Measurements from ENCODE around the gene TAGLN. TPM values are rescaled to one million over a fixed set of nuclear protein-coding genes. Genes with fewer than 3 reads are reported as not detected.

TAGLN gene
- polyA plus RNA-seq, 2 of the 4 experiments (the other 2 are of a cell fraction): 43.2 to 287 TPM

- Histone ChIP-seq H3K4me1 (no peaks in the 10 kb centered on the region), H3K4me3 (no peak overlapping the region), H3K27ac (no peak overlapping the region), H3K4me2 (no peak overlapping the region), H3K9me3 (no peaks in the 10 kb centered on the region)
- WGBS (ENCODE audit: missing lambda C conversion rate): 82% methylated on average over 4 of the region's 4 CpGs
- TF ChIP-seq POLR2AphosphoS2 (conservative IDR thresholded peaks at IDR 0.05; ENCODE audit: low read length) (no peak), CTCF (IDR thresholded peaks at IDR 0.05) (no peak), MAZ (IDR thresholded peaks at IDR 0.05; ENCODE audit: borderline replicate concordance, low read depth, low read length) (no peak), EHMT2 (IDR thresholded peaks at IDR 0.05; ENCODE audit: low read depth) (no peak), BCL3 (IDR thresholded peaks at IDR 0.05) (no peak), GATA3 (IDR thresholded peaks at IDR 0.05; ENCODE audit: borderline replicate concordance) (no peak), ATOH8 (CRISPR knock-in tag; IDR thresholded peaks at IDR 0.05; ENCODE audit: low read depth) (no peak), RAD21 (conservative IDR thresholded peaks at IDR 0.05 in 1 of 2, IDR thresholded peaks at IDR 0.05 in 1 of 2) (no peak), ZNF302 (CRISPR knock-in tag; IDR thresholded peaks at IDR 0.05) (no peak), ZSCAN20 (CRISPR knock-in tag; IDR thresholded peaks at IDR 0.05) (no peak)
- DNase-seq (ENCODE audit: low read depth in 1 of 2, low spot score in 1 of 2) (no peak), ATAC-seq (no peak), FAIRE-seq (no peak)
- ChIA-PET POLR2A (no interaction called here), CTCF (no interaction called here)
Observed at GRCh38 chr11:117249571-117249970, 50.4 kb downstream of the TAGLN start.

- H3K27ac ChIP-seq: no peak overlapping the region
- WGBS (ENCODE audit: missing lambda C conversion rate): 90% methylated on average over 6 of the region's 10 CpGs
- no peak overlapping the region for H3K4me2 ChIP-seq
- no peak for ATAC-seq
- no peak overlapping the region for H3K4me3 ChIP-seq
- no peak for TF ChIP-seq RCOR1 (IDR thresholded peaks at IDR 0.05; ENCODE audit: low read depth, low read length)
- H3K9me3 ChIP-seq: no peaks in the 10 kb centered on the region
- no peak for FAIRE-seq
- no peak for DNase-seq (ENCODE audit: low read depth in 1 of 2, low spot score in 1 of 2)
- no peaks in the 10 kb centered on the region for H3K4me1 ChIP-seq
- CTCF ChIA-PET: no interaction called here
- POLR2A ChIA-PET: no interaction called here
Observed at GRCh38 chr11:117251506-117251905, 52.3 kb downstream of the TAGLN start.

- Histone ChIP-seq H3K9me3 (no peaks in the 10 kb centered on the region), H3K4me2 (no peak overlapping the region), H3K4me1 (no peaks in the 10 kb centered on the region), H3K4me3 (no peak overlapping the region), H3K27ac (no peak overlapping the region)
- 68% methylated on average over 3 of the region's 3 CpGs for WGBS (ENCODE audit: missing lambda C conversion rate)
- ChIA-PET POLR2A (no interaction called here), CTCF (no interaction called here)
- no peak for TF ChIP-seq ESRRA (IDR thresholded peaks at IDR 0.05; ENCODE audit: borderline replicate concordance, low read length)
- TF ChIP-seq CEBPB (IDR thresholded peaks at IDR 0.05): no peak
- no peak for TF ChIP-seq SREBF2 (IDR thresholded peaks at IDR 0.05)
- no peak for TF ChIP-seq MAFK (IDR thresholded peaks at IDR 0.05; ENCODE audit: partially characterized antibody)
- TF ChIP-seq ZC3H11A (IDR thresholded peaks at IDR 0.05): no peak
- no peak for TF ChIP-seq POLR2A (IDR thresholded peaks at IDR 0.05; ENCODE audit: low read length)
- no peak for ATAC-seq
- DNase-seq (ENCODE audit: low read depth in 1 of 2, low spot score in 1 of 2): no peak
- no peak for FAIRE-seq
Observed at GRCh38 chr11:117255966-117256365, 56.8 kb downstream of the TAGLN start.

GRCh38 chr11:117256573-117256972 lies 57.4 kb downstream of the TAGLN start:
- ATAC-seq: no peak
- TF ChIP-seq REST (IDR thresholded peaks at IDR 0.05) (no peak), SREBF2 (IDR thresholded peaks at IDR 0.05) (no peak), ZSCAN20 (CRISPR knock-in tag; IDR thresholded peaks at IDR 0.05) (no peak), PHF8 (IDR thresholded peaks at IDR 0.05; ENCODE audit: borderline replicate concordance, low read depth) (no peak), E2F6 (IDR thresholded peaks at IDR 0.05; ENCODE audit: borderline replicate concordance, low read depth) (no peak), EP300 (IDR thresholded peaks at IDR 0.05) (no peak), EHF (CRISPR knock-in tag; IDR thresholded peaks at IDR 0.05) (no peak)
- FAIRE-seq: no peak
- Histone ChIP-seq H3K4me1 (no peaks in the 10 kb centered on the region), H3K9me3 (no peaks in the 10 kb centered on the region), H3K27ac (no peak overlapping the region), H3K4me2 (no peak overlapping the region), H3K4me3 (no peak overlapping the region)
- DNase-seq (ENCODE audit: low read depth in 1 of 2, low spot score in 1 of 2): no peak
- 85% methylated on average over 2 of the region's 2 CpGs for WGBS (ENCODE audit: missing lambda C conversion rate)
- CTCF ChIA-PET: interaction anchor here (0.6 kb wide), 1 partner anchor 16 kb away, joined by 3 read pairs; no protein-coding TSS in a partner anchor
- POLR2A ChIA-PET: no interaction called here

All from A549 (cell line).